Measurements from ENCODE around the gene GARIN5B.

Gene GARIN5B

DNA sequence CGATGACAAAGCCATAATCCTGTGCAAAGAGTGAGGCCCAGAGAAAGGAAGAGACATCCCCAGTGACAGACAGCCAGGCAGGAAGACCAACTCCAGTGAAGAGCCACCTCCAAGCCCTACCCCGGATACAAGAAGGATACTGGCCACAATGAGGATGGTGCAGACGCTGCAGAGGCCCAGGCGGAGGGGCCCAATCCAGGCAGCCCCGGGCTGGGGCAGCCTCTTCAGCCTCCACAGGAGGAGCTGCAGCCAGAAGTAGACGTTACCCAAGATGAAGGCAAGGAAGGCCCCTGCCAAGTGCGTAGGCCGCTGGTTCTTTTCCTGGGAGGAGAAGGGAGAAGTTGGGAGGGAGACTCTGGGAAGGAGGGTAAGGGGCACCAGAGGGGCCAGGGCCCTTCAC, 46.4 kb downstream of the GARIN5B start:
- TF ChIP-seq, protein P1, sequence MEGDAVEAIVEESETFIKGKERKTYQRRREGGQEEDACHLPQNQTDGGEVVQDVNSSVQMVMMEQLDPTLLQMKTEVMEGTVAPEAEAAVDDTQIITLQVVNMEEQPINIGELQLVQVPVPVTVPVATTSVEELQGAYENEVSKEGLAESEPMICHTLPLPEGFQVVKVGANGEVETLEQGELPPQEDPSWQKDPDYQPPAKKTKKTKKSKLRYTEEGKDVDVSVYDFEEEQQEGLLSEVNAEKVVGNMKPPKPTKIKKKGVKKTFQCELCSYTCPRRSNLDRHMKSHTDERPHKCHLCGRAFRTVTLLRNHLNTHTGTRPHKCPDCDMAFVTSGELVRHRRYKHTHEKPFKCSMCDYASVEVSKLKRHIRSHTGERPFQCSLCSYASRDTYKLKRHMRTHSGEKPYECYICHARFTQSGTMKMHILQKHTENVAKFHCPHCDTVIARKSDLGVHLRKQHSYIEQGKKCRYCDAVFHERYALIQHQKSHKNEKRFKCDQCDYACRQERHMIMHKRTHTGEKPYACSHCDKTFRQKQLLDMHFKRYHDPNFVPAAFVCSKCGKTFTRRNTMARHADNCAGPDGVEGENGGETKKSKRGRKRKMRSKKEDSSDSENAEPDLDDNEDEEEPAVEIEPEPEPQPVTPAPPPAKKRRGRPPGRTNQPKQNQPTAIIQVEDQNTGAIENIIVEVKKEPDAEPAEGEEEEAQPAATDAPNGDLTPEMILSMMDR (conservative IDR thresholded peaks at IDR 0.05; ENCODE audit: low read depth, low read length), result no peak

DNA sequence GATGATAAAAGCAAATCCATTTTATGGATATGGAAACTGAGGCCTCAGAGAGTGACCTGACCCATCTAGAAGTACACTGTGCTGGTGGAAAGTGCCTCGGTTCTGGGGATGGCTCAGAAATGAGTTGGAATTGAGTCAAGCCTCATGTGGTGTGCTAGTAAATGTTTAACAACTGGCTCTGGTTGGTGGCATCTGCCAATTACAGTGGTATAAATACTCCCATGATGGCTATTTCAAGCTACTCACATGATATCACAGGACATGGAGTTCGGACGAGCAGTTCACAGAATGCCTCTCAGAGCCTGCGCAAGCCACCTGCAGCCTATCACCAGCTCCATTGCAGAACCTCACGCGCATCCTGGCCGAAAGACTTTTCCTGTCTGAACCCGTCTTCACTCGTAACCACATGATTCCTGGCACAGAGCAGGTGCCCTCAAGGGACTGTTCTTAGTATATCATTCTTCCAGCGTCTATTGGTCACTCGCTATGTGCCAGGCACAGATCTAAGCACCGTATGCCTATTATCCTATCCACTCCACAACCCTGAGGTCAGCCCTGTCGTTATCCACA, 47.0 kb downstream of the GARIN5B start:
- no peak overlapping the region for H3K4me3 ChIP-seq (ENCODE audit: low read depth, low read length)
- TF ChIP-seq, protein P1 (conservative IDR thresholded peaks at IDR 0.05; ENCODE audit: low read depth, low read length), result no peak
- no peak for DNase-seq (ENCODE audit: low read depth)

More for the DNA sequence above, 46.4 kb downstream of the GARIN5B start:
- no peak overlapping the region for H3K4me3 ChIP-seq (ENCODE audit: low read depth, low read length)
- DNase-seq (ENCODE audit: low read depth), result no peak

DNA sequence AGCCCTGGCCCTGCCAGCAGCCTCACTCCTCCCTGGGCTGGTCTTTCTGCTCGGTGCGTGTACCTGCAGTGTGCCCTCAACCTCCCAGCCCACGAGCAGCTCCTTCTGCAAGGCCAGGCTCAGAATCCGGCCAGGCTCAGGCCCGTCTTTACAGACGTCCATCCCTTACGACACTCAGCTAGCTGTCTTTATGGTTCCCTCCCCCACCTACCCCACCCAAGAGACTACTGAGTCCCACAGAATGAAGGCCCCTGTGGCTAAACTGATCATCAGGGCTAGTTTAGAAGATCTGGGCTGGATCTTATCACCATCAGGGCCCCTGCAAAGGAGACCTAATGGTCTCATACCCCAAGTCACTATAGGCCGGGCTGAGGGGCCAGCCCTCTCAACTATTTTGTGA, 48.7 kb downstream of the GARIN5B start:
- TF ChIP-seq, protein P1 (conservative IDR thresholded peaks at IDR 0.05; ENCODE audit: low read depth, low read length), result no peak
- DNase-seq (ENCODE audit: low read depth), result no peak
- no peak overlapping the region for H3K4me3 ChIP-seq (ENCODE audit: low read depth, low read length)

DNA sequence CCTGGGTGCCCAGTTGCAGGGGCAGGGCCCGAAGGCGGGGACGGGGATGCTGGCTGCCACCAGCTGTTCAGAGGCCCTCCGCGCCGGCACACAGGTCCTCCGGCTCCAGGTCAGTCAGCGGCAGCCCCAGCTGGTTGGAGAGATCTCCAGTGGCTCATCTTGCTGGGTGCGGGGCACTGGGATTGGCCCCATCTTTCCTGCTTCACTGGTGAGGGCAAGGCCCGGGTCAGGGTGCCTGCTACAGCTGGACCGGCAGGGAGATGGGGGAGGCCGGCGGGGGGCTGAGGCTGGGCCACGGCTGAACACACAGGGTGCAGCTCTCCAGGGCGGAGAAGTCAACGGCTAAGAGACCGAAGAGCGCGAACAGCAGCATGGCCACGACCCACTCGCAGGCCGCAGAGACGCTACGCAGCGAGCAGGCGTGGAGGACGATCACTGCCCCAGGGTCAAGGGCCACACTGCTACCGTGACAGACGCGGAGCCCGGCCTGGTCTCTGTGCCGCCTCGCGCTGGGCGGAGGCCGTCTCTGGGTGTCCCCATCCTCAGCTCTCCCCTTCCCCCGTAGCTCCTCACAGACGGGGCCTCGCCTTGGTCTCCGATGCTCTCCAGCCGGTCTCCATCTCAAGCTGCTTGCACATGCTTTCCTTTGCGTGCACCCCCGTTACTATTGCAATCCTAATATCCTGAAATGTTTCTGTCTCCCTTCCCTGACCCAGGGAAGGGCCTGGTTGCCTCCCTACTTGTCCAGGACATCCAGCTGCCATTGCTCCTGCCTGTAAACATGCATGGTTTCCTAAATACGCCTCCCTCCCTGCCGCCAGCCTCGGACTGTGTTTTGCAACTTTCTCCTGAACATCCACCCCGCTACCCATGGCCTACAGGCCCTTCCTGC, 50.2 kb downstream of the GARIN5B start:
- no peak for DNase-seq (ENCODE audit: low read depth)
- H3K4me3 ChIP-seq (ENCODE audit: low read depth, low read length), result no peak overlapping the region
- TF ChIP-seq, protein P1 (conservative IDR thresholded peaks at IDR 0.05; ENCODE audit: low read depth, low read length), result no peak

DNA sequence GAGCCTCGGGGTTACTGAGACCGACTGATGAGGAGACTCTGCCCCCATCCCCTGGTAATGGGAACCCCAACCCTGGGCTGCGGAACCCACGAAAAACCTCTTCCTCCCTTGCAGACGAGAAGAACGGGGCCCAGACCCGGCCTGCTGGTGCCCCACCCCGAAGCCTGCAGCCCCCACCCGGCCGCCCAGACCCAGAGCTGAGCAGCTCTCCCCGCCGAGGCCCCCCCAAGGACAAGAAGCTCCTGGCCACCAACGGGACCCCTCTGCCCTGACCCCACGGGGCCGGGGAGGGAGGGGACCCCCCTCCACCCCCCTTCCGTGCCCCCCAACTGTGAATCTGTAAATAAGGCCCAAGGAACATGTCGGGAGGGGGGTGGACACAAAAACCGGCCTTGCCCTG, 51.3 kb downstream of the GARIN5B start:
- DNase-seq (ENCODE audit: low read depth), result no peak
- TF ChIP-seq, protein P1 (conservative IDR thresholded peaks at IDR 0.05; ENCODE audit: low read depth, low read length), result no peak
- H3K4me3 ChIP-seq (ENCODE audit: low read depth, low read length), result no peak overlapping the region

DNA sequence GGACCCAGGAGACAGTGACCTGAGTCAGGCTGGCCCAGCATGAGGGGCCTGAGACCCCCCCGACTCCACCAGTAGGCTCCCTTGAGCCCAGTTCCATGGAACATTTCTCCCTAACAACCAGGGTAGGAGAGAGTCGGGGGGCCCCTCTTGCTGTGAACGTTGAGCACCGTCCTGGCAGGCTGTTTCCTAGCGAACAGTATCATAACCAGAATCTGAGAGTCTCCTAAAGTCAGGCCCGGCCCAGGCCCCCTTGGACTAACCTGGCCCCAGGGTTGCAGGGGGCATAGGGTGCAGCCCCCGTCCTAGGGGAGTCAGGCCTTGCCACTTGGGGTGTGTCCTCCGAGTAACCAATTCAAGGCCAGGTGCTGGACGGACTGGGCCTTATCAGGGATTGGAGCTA, 51.7 kb downstream of the GARIN5B start:
- no peak overlapping the region for H3K4me3 ChIP-seq (ENCODE audit: low read depth, low read length)
- DNase-seq (ENCODE audit: low read depth), result no peak
- TF ChIP-seq, protein P1 (conservative IDR thresholded peaks at IDR 0.05; ENCODE audit: low read depth, low read length), result no peak
